Tongue (tissue), 2 donors: Measurements from ENCODE around the gene GAPVD1. TPM values are rescaled to one million over a fixed set of nuclear protein-coding genes. Genes with fewer than 3 reads are reported as not detected.
"Not testable (repeated sequence)": the region's sequence is repeated elsewhere in the genome, so short reads cannot be mapped to it uniquely, and the experiment has no call there.

Experiments
- DNase-seq: peaks from one replicate; pipeline ENCODE4 v3.0.0-alpha.2; 2015
- total RNA-seq: library from RNA; depleted of rRNA; stranded (reverse); fragments of >200 nt; gene quantifications from one replicate; pipeline ENCODE4 v1.2.3, GENCODE V29; 2014

GAPVD1 gene
- total RNA-seq, 1 donor from 2014 or later = 77.3 TPM

- peak; percentile 90 for DNase-seq
Measured at GRCh38 chr9:125374443-125375309, 113.0 kb downstream of the GAPVD1 start.

DNA sequence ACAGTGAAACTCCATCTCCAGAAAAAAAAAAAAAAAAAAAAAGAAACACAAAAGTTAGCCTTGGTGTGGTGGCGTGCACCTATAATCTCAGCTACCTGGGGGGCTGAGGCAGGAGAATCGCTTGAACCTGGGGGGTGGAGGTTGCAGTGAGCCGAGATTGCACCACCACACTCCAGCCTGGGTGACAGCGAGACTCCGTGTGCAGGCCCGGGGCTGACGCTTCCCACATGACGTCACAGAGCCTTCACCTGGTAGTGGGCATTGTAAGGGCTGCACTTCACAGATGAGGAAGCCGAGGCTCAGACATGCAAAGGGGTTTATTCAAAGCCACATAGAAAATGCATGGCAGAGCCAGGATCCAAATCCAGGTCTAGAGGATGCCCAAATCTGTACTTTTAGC, 114.2 kb downstream of the GAPVD1 start:
- DNase-seq = no peak

DNA sequence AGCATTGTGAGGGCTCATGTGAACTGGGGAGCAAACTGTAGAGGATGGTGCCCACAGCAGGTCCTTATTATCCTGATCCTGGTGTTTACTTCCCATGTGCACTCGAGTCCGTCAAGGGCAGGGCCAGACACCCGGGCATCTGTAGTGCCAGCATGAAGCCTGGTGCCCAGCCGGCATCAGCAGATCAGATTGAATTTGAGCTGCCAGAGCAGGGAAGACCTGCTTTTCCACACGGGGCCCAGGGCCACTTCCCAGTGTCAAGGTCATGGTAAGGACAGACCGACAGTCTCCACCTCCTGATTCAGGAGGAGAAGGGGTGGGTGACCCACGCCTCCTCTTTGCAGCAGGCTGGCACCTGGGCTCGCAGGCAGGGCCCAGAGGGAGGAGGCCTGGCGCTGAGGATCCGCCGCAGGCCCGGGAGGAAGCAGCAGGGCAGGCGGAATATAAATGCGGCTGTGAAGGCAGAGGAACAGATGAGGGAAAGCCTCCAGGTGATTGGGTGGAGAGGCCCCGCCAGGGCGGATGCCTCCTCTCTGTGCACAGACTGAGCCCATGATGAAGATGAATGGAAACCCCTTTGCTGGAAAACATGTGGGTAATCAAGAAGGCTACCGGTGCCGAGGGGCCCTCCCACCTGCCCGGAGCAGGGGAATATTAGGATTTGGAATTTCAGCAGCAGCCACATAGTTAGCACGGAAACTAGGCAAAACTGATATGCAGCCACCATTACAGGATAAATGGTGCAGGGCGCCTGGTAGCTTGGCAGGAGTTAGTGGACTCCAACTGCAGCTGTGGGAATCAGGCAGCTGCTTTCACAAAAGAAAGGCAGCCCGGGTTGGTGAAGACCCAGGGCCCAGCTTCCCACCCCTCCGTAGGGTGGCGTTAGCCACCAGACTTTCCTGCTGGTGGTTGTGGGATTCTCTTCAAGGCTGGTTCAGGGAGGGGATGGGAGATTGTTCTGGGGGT, 114.9 kb downstream of the GAPVD1 start:
- DNase-seq = peak; percentile 28

GRCh38 chr9:125377584-125378250, 116.1 kb downstream of the GAPVD1 start:
- no peak for DNase-seq

- no peak for DNase-seq
Measured at GRCh38 chr9:125378778-125379177, 117.2 kb downstream of the GAPVD1 start.

DNA sequence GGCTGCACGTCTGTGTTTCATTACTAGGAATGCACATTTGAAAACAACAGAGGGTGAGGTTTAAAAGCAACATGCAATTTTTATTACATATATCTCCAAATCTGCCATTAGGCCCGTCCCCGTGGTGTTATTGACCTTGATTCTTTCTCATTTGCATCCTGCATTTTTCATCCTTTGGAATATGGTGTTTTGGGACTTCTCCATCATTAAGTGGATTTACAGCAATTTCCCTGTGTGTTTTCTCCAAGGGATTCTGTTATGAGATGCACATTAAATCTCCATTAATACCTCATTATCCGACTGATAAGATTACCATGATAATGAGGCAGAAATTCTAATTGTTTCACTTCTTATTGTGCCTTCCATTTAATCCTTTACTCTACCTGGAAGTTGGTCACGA, 117.6 kb downstream of the GAPVD1 start:
- no peak for DNase-seq

DNA sequence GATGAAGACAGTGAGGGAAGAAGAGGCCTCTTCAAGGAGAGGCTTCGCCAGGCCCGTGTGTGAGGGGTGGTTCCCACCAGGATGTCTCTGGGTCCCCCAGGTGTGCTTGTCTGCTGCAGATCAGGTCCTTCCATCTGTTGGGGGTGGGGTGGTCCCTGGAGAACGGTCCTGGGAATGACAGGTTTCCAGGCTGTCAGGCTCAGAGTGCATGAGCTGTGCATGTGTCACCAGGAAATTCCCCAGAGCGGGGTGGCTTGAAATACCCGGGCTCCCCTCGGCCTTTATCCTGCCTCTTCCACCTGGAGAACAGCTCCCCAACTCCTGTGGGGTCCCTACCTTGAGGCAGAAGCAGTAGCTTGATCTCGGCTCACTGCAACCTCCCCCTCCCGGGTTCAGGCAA, 118.8 kb downstream of the GAPVD1 start:
- DNase-seq = no peak

- no peak for DNase-seq
Measured at GRCh38 chr9:125387861-125388524, 126.4 kb downstream of the GAPVD1 start.

DNA sequence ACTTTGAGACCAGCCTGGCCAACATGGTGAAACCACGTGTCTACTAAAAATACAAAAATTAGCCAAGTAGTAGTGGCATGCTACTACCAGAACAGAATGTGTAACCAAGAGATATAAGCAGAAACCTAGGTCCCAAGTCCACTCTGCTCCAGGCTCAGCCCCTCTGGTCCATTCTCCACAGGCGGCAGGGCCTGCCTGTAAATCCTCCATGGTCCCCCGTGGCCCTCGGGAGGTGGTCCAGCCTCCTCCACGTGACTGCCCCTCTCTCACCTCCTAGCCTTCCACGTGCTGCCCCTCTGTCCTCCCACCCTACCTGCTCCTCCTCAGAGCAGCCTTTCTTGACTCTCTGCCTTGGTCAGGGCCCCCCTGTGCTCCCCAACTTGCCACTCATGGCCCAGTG, 127.4 kb downstream of the GAPVD1 start:
- DNase-seq = no peak

- no peak for DNase-seq
Measured at GRCh38 chr9:125391704-125392103, 130.1 kb downstream of the GAPVD1 start.

GRCh38 chr9:125393426-125393825, 131.8 kb downstream of the GAPVD1 start:
- DNase-seq = no peak

DNA sequence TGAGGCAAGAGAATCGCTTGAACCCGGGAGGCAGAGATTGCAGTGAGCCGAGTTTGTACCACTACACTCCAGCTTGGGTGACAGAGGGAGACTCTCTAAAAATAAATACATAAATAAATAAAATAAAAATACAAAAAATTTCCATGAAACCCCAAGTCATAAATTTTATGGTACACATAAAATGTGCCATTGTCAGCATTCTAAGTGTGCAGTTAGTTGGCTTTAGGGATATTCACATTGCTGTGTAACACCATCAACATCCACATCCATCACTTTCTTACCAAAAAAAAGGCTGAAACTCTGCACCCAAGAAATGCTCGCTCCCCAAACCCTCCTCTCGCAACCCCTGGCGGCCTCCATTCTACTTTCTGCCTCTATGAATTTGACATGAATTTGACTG, 135.2 kb downstream of the GAPVD1 start:
- no peak for DNase-seq

- DNase-seq = no peak
Measured at GRCh38 chr9:125397736-125398135, 136.1 kb downstream of the GAPVD1 start.

- no peak for DNase-seq
Measured at GRCh38 chr9:125398243-125398642, 136.6 kb downstream of the GAPVD1 start.

GRCh38 chr9:125399165-125399564, 137.5 kb downstream of the GAPVD1 start:
- no peak for DNase-seq

- no peak for DNase-seq
Measured at GRCh38 chr9:125399666-125400065, 138.0 kb downstream of the GAPVD1 start.

GRCh38 chr9:125400232-125400631, 138.6 kb downstream of the GAPVD1 start:
- DNase-seq = not testable (repeated sequence)

DNA sequence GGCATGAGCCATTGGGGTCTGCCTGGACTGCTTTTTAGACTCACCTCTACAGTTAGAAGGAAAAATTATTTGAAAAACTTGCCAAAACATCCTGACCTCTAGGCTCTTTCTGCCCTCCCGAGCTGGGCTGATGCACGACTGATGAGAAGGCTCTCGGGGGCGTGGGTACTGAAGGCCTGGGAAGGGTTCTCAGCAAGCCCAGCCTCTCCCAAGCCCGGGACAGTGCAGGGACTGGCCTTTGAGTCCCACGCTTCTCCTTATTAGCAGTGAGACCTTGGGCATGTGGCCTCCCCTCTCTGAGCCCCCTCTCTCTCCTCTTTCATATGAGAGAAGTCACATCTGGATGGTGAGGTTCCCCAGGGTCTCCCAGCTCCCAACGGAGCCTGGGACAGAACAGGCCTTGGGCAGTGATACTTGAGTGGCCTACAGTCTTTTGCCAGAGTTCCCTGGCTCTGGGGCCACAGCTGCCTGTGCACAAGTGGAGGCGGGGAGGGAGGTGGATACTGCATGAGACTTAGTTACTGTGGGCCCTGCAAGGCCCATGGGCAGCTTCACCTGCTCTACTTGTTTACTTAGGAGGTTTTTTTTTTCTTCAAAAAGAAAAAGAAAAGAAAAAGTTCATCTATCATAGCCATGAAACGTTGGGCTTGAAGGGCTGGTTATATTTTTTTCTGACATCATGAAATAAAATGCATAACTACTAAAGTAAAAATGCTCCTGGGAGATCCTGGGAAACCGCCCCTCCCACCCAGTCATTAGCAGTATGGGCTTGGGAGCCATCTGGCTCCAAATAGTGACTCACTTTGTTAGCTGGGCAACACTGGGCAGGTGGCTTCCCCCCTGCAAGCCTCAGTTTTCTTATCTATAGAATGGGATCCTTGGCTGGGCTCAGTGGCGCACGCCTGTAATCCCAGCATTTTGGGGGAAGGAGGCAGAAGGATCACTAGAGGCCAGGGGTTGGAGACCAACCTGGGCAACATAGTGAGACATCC, 139.4 kb downstream of the GAPVD1 start:
- no peak for DNase-seq

GRCh38 chr9:125404733-125405132, 143.1 kb downstream of the GAPVD1 start:
- DNase-seq = no peak

GRCh38 chr9:125405938-125406809, 144.5 kb downstream of the GAPVD1 start:
- no peak for DNase-seq
